HepG2 (cell line): ENCODE results near the gene TMED6. TPM values are rescaled to one million over a fixed set of nuclear protein-coding genes. Genes with fewer than 3 reads are reported as not detected.

Experiments
- polyA plus RNA-seq, 8 experiments: library from polyadenylated mRNA; depleted of rRNA in 3 of 8; stranded (reverse) in 7 of 8; unstranded in 1 of 8; fragments of >200 nt; fragmentation: Illumina TruSeq in 4 of 8; extraction: Trizol in 4 of 8; gene quantifications; 2 replicates each; pipeline versions ENCODE4 v1.2.1 to v1.2.3, GENCODE V29; 2011 to 2016; ENCODE audit warnings: low read depth in 4 of 8, missing spikeins in 1 of 8, mixed read lengths in 1 of 8; ENCODE audit not compliant: insufficient read depth in 1 of 8
- total RNA-seq, 5 experiments: library from RNA; depleted of rRNA; stranded (reverse); fragments of >200 nt; fragmentation: Illumina TruSeq; extraction: Trizol; gene quantifications; 2 replicates each; pipeline ENCODE4 v1.2.3, GENCODE V29; 2016; ENCODE audit warnings: low read depth in 1 of 5

TMED6 gene
- total and polyA plus RNA-seq, 2 of the 13 experiments (the other 11 are each of a cell fraction or from before 2014, with no cell fraction given), result 9.8 to 14.4 TPM

Other genes with a start within 250 kb of the TMED6 start
- 0.04 TPM in 1 of 2 replicates, not detected in the other for gene HAS3, start 246.1 kb downstream of the TMED6 start, total RNA-seq (2016; rRNA removed; fragmentation: Illumina TruSeq; extraction: Trizol)
- gene HAS3, start 246.1 kb downstream of the TMED6 start, polyA plus RNA-seq (2011; rRNA removed), result 0.30 and 0.64 TPM in 2 replicates
- gene CHTF8, start 219.2 kb downstream of the TMED6 start, total RNA-seq (2016; rRNA removed; fragmentation: Illumina TruSeq; extraction: Trizol), result 37.2 and 64.1 TPM in 2 replicates
- gene CHTF8, start 219.2 kb downstream of the TMED6 start, polyA plus RNA-seq (2011; rRNA removed), result 67.5 and 74.3 TPM in 2 replicates
- 30.0 and 57.1 TPM in 2 replicates for gene UTP4, start 219.1 kb downstream of the TMED6 start, total RNA-seq (2016; rRNA removed; fragmentation: Illumina TruSeq; extraction: Trizol)
- gene UTP4, start 219.1 kb downstream of the TMED6 start, polyA plus RNA-seq (2011; rRNA removed), result 85.8 and 91.2 TPM in 2 replicates
- 19.2 and 22.9 TPM in 2 replicates for gene SNTB2, start 164.6 kb downstream of the TMED6 start, total RNA-seq (2016; rRNA removed; fragmentation: Illumina TruSeq; extraction: Trizol)
- gene SNTB2, start 164.6 kb downstream of the TMED6 start, polyA plus RNA-seq (2011; rRNA removed), result 11.5 and 12.5 TPM in 2 replicates
- gene VPS4A, start 40.4 kb downstream of the TMED6 start, total RNA-seq (2016; rRNA removed; fragmentation: Illumina TruSeq; extraction: Trizol), result 21.0 and 27.9 TPM in 2 replicates
- gene VPS4A, start 40.4 kb downstream of the TMED6 start, polyA plus RNA-seq (2011; rRNA removed), result 13.2 and 15.7 TPM in 2 replicates
- gene PDF, start 21.2 kb downstream of the TMED6 start, total RNA-seq (2016; rRNA removed; fragmentation: Illumina TruSeq; extraction: Trizol), result 26.8 and 48.8 TPM in 2 replicates
- 12.4 and 15.5 TPM in 2 replicates for gene PDF, start 21.2 kb downstream of the TMED6 start, polyA plus RNA-seq (2011; rRNA removed)
- 52.1 and 55.3 TPM in 2 replicates for gene COG8, start 12.2 kb downstream of the TMED6 start, total RNA-seq (2016; rRNA removed; fragmentation: Illumina TruSeq; extraction: Trizol)
- gene COG8, start 12.2 kb downstream of the TMED6 start, polyA plus RNA-seq (2011; rRNA removed), result 45.5 and 53.9 TPM in 2 replicates
- gene NIP7, start 12.0 kb downstream of the TMED6 start, total RNA-seq (2016; rRNA removed; fragmentation: Illumina TruSeq; extraction: Trizol), result 114 and 144 TPM in 2 replicates
- gene NIP7, start 12.0 kb downstream of the TMED6 start, polyA plus RNA-seq (2011; rRNA removed), result 14.0 and 15.3 TPM in 2 replicates
- 9.7 and 18.2 TPM in 2 replicates for gene TERF2, start 34.2 kb upstream of the TMED6 start, total RNA-seq (2016; rRNA removed; fragmentation: Illumina TruSeq; extraction: Trizol)
- gene TERF2, start 34.2 kb upstream of the TMED6 start, polyA plus RNA-seq (2011; rRNA removed), result 16.6 and 20.2 TPM in 2 replicates
- 432 and 638 TPM in 2 replicates for gene CYB5B, start 72.8 kb upstream of the TMED6 start, total RNA-seq (2016; rRNA removed; fragmentation: Illumina TruSeq; extraction: Trizol)
- gene CYB5B, start 72.8 kb upstream of the TMED6 start, polyA plus RNA-seq (2011; rRNA removed), result 207 and 234 TPM in 2 replicates
- 20.5 and 49.3 TPM in 2 replicates for gene NFAT5, start 214.2 kb upstream of the TMED6 start, total RNA-seq (2016; rRNA removed; fragmentation: Illumina TruSeq; extraction: Trizol)
- 38.4 and 54.3 TPM in 2 replicates for gene NFAT5, start 214.2 kb upstream of the TMED6 start, polyA plus RNA-seq (2011; rRNA removed)